Immature natural killer cell (primary cell): ENCODE data around the gene MEGF6. TPM values are rescaled to one million over a fixed set of nuclear protein-coding genes. Genes with fewer than 3 reads are reported as not detected.

ENCODE experiments used
- DNase-seq, 3 donors: peaks; one replicate each; pipeline ENCODE4 v3.0.0; 2022; ENCODE audit warnings: mixed read lengths in 1 of 3
- H3K27ac Mint-ChIP-seq, 6 donors: one replicate each; pipeline ENCODE4 v1.8.0; 2020; ENCODE audit warnings: mixed read lengths in 6 of 6, mild to moderate bottlenecking in 5 of 6, inconsistent platforms in 4 of 6, moderate library complexity in 3 of 6
- H3K27me3 Mint-ChIP-seq, 3 donors: one replicate each; pipeline ENCODE4 v1.8.0; 2020 to 2021; ENCODE audit warnings: low read depth in 3 of 3, mild to moderate bottlenecking in 3 of 3, mixed read lengths in 3 of 3, moderate library complexity in 3 of 3, inconsistent platforms in 1 of 3
- H3K36me3 Mint-ChIP-seq, 3 donors: one replicate each; pipeline ENCODE4 v1.8.0; 2020; ENCODE audit warnings: mixed read lengths in 3 of 3, inconsistent platforms in 2 of 3, mild to moderate bottlenecking in 2 of 3
- H3K4me1 Mint-ChIP-seq, 2 donors: one replicate each; pipeline ENCODE4 v1.8.0; 2020; ENCODE audit warnings: inconsistent platforms in 2 of 2, mild to moderate bottlenecking in 2 of 2, mixed read lengths in 2 of 2, moderate library complexity in 1 of 2
- H3K4me3 Mint-ChIP-seq, 5 donors: one replicate each; pipeline ENCODE4 v1.8.0; 2020; ENCODE audit warnings: mild to moderate bottlenecking in 5 of 5, mixed read lengths in 5 of 5, inconsistent platforms in 3 of 5, moderate library complexity in 3 of 5
- H3K9me3 Mint-ChIP-seq, 6 donors: one replicate each; pipeline ENCODE4 v1.8.0; 2020; ENCODE audit warnings: mild to moderate bottlenecking in 6 of 6, mixed read lengths in 6 of 6, inconsistent platforms in 4 of 6, moderate library complexity in 3 of 6
- polyA plus RNA-seq, 3 donors: library from polyadenylated mRNA; unstranded; fragments of 300-500 nt; fragmentation: Illumina TruSeq; gene quantifications; one replicate each; pipeline ENCODE4 v1.2.3, GENCODE V29; 2021

The MEGF6 gene
- polyA plus RNA-seq, 3 donors from 2014 or later, result 0.08 TPM; not detected in 2

- H3K4me3 Mint-ChIP-seq, result no peak overlapping the region
- peaks cover under 1 to 5% of the 10 kb centered on the region in 2 donors for H3K4me1 Mint-ChIP-seq
- no peak overlapping the region for H3K27ac Mint-ChIP-seq
- H3K27me3 Mint-ChIP-seq, result peaks cover 0 to 2% (median 1%) of the 10 kb centered on the region in 3 donors
- no peaks in the 10 kb centered on the region for H3K9me3 Mint-ChIP-seq
- H3K36me3 Mint-ChIP-seq, result no peaks in the 10 kb centered on the region
- DNase-seq, result no peak
Measured at GRCh38 chr1:3604997-3605823, 6.1 kb downstream of the MEGF6 start.

GRCh38 chr1:3604468-3604974 lies 6.8 kb downstream of the MEGF6 start:
- no peak for DNase-seq
- no peaks in the 10 kb centered on the region for H3K9me3 Mint-ChIP-seq

GRCh38 chr1:3603571-3604467 lies 7.5 kb downstream of the MEGF6 start:
- H3K9me3 Mint-ChIP-seq, result no peaks in the 10 kb centered on the region
- H3K4me1 Mint-ChIP-seq, result peaks cover 8 to 18% of the 10 kb centered on the region in 2 donors

More at GRCh38 chr1:3604468-3604974, 6.8 kb downstream of the MEGF6 start:
- peaks cover 1 to 11% of the 10 kb centered on the region in 2 donors for H3K4me1 Mint-ChIP-seq
- peaks cover 0 to 2% (median 1%) of the 10 kb centered on the region in 3 donors for H3K27me3 Mint-ChIP-seq
- no peak overlapping the region for H3K4me3 Mint-ChIP-seq
- no peaks in the 10 kb centered on the region for H3K36me3 Mint-ChIP-seq
- no peak overlapping the region for H3K27ac Mint-ChIP-seq

GRCh38 chr1:3603156-3603555 lies 8.2 kb downstream of the MEGF6 start:
- no peaks in the 10 kb centered on the region for H3K9me3 Mint-ChIP-seq
- no peak for DNase-seq
- no peaks in the 10 kb centered on the region for H3K36me3 Mint-ChIP-seq
- no peak overlapping the region for H3K27ac Mint-ChIP-seq
- no peak overlapping the region for H3K4me3 Mint-ChIP-seq
- H3K4me1 Mint-ChIP-seq, result peaks cover 11 to 21% of the 10 kb centered on the region in 2 donors
- peaks cover 0 to 1% (median 0%) of the 10 kb centered on the region in 3 donors for H3K27me3 Mint-ChIP-seq

More at GRCh38 chr1:3603571-3604467, 7.5 kb downstream of the MEGF6 start:
- no peak for DNase-seq
- no peak overlapping the region for H3K4me3 Mint-ChIP-seq
- no peaks in the 10 kb centered on the region for H3K36me3 Mint-ChIP-seq
- peaks cover 0 to 1% (median 0%) of the 10 kb centered on the region in 3 donors for H3K27me3 Mint-ChIP-seq
- H3K27ac Mint-ChIP-seq, result no peak overlapping the region

- DNase-seq, result no peak
- peaks cover 0 to 2% (median 1%) of the 10 kb centered on the region in 3 donors for H3K27me3 Mint-ChIP-seq
- no peaks in the 10 kb centered on the region for H3K9me3 Mint-ChIP-seq
- H3K36me3 Mint-ChIP-seq, result no peaks in the 10 kb centered on the region
- no peak overlapping the region for H3K4me3 Mint-ChIP-seq
- H3K27ac Mint-ChIP-seq, result no peak overlapping the region
- H3K4me1 Mint-ChIP-seq, result peaks cover 19 to 29% of the 10 kb centered on the region in 2 donors
Measured at GRCh38 chr1:3602375-3602774, 8.9 kb downstream of the MEGF6 start.

- H3K36me3 Mint-ChIP-seq, result no peaks in the 10 kb centered on the region
Measured at GRCh38 chr1:3601743-3602142, 9.6 kb downstream of the MEGF6 start.

GRCh38 chr1:3600354-3600753 lies 11.0 kb downstream of the MEGF6 start:
- DNase-seq, result no peak
- Mint-ChIP-seq H3K36me3 (no peaks in the 10 kb centered on the region), H3K27me3 (peaks cover 0 to 2% (median 0%) of the 10 kb centered on the region in 3 donors), H3K9me3 (no peaks in the 10 kb centered on the region), H3K4me1 (peaks cover 24 to 41% of the 10 kb centered on the region in 2 donors), H3K27ac (peak overlapping the region in 3 of 6 donors; percentile 12 to 84 (median 80)), H3K4me3 (no peak overlapping the region)

More at GRCh38 chr1:3601743-3602142, 9.6 kb downstream of the MEGF6 start:
- Mint-ChIP-seq H3K4me1 (peaks cover 24 to 35% of the 10 kb centered on the region in 2 donors), H3K9me3 (no peaks in the 10 kb centered on the region), H3K27me3 (peaks cover 0 to 2% (median 0%) of the 10 kb centered on the region in 3 donors), H3K4me3 (peak overlapping the region in 1 of 5 donors; percentile 41), H3K27ac (peak overlapping the region in 2 of 6 donors; percentile 69 to 84)
- no peak for DNase-seq

- peak overlapping the region; percentile 80 to 91 (median 85) for H3K27ac Mint-ChIP-seq
- peak; percentile 51 to 68 (median 60) for DNase-seq
- H3K9me3 Mint-ChIP-seq, result no peaks in the 10 kb centered on the region
- peaks cover 0 to 2% (median 0%) of the 10 kb centered on the region in 3 donors for H3K27me3 Mint-ChIP-seq
- peaks cover 24 to 41% of the 10 kb centered on the region in 2 donors for H3K4me1 Mint-ChIP-seq
- peak overlapping the region in 3 of 5 donors; percentile 38 to 66 (median 59) for H3K4me3 Mint-ChIP-seq
- H3K36me3 Mint-ChIP-seq, result no peaks in the 10 kb centered on the region
Measured at GRCh38 chr1:3599816-3600215, 11.5 kb downstream of the MEGF6 start.

GRCh38 chr1:3599286-3599811 lies 12.0 kb downstream of the MEGF6 start:
- Mint-ChIP-seq H3K27me3 (peaks cover 0 to 2% (median 0%) of the 10 kb centered on the region in 3 donors), H3K36me3 (no peaks in the 10 kb centered on the region), H3K27ac (peak overlapping the region; percentile 80 to 91 (median 85)), H3K9me3 (no peaks in the 10 kb centered on the region), H3K4me1 (peaks cover 24 to 41% of the 10 kb centered on the region in 2 donors), H3K4me3 (peak overlapping the region in 4 of 5 donors; percentile 46 to 66 (median 54))
- DNase-seq, result no peak

- H3K27ac Mint-ChIP-seq, result peak overlapping the region; percentile 84 to 94 (median 88)
Measured at GRCh38 chr1:3598522-3599285, 12.6 kb downstream of the MEGF6 start.

GRCh38 chr1:3598051-3598491 lies 13.2 kb downstream of the MEGF6 start:
- Mint-ChIP-seq H3K4me3 (peak overlapping the region; percentile 79 to 91 (median 85)), H3K9me3 (no peaks in the 10 kb centered on the region), H3K4me1 (peaks cover 24 to 41% of the 10 kb centered on the region in 2 donors), H3K36me3 (no peaks in the 10 kb centered on the region), H3K27me3 (peaks cover 0 to 2% (median 1%) of the 10 kb centered on the region in 3 donors), H3K27ac (peak overlapping the region; percentile 87 to 94 (median 88))
- no peak for DNase-seq

More at GRCh38 chr1:3598522-3599285, 12.6 kb downstream of the MEGF6 start:
- Mint-ChIP-seq H3K4me3 (peak overlapping the region; percentile 79 to 91 (median 85)), H3K27me3 (peaks cover 0 to 2% (median 1%) of the 10 kb centered on the region in 3 donors), H3K9me3 (no peaks in the 10 kb centered on the region), H3K4me1 (peaks cover 24 to 41% of the 10 kb centered on the region in 2 donors), H3K36me3 (no peaks in the 10 kb centered on the region)
- DNase-seq, result peak in 1 of 3 donors; percentile 24

- peak overlapping the region; percentile 87 to 94 (median 88) for H3K27ac Mint-ChIP-seq
Measured at GRCh38 chr1:3597599-3597964, 13.7 kb downstream of the MEGF6 start.

More at GRCh38 chr1:3597599-3597964, 13.7 kb downstream of the MEGF6 start:
- H3K27me3 Mint-ChIP-seq, result peaks cover 0 to 2% (median 1%) of the 10 kb centered on the region in 3 donors
- H3K4me1 Mint-ChIP-seq, result peaks cover 24 to 41% of the 10 kb centered on the region in 2 donors
- no peaks in the 10 kb centered on the region for H3K36me3 Mint-ChIP-seq
- peak overlapping the region; percentile 79 to 91 (median 85) for H3K4me3 Mint-ChIP-seq
- no peaks in the 10 kb centered on the region for H3K9me3 Mint-ChIP-seq
- peak; percentile 43 to 44 (median 43) for DNase-seq
